Subcutaneous abdominal adipose tissue (tissue), 5 donors: ENCODE results near the gene GLB1L.
A peak's percentile ranks its signal among the peaks of the same experiment; 100 is the strongest.
"Not testable (repeated sequence)": the region's sequence is repeated elsewhere in the genome, so short reads cannot be mapped to it uniquely, and the experiment has no call there.

ENCODE experiments used
- H3K27ac ChIP-seq: one replicate; pipeline ENCODE4 v1.7.0; 2013; ENCODE audit warnings: low read depth, mild to moderate bottlenecking, inconsistent platforms, low read length, moderate library complexity
- H3K27me3 ChIP-seq, 5 donors: one replicate each; pipeline ENCODE4 v1.7.0; 2013; ENCODE audit warnings: low read length in 5 of 5, inconsistent platforms in 1 of 5; ENCODE audit not compliant: control insufficient read depth in 5 of 5, insufficient read depth in 4 of 5
- H3K36me3 ChIP-seq, 5 donors: one replicate each; pipeline ENCODE4 v1.7.0; 2013; ENCODE audit warnings: low read length in 5 of 5; ENCODE audit not compliant: control insufficient read depth in 5 of 5, insufficient read depth in 5 of 5
- H3K4me1 ChIP-seq, 5 donors: one replicate each; pipeline ENCODE4 v1.7.0; 2013; ENCODE audit warnings: low read length in 5 of 5, mild to moderate bottlenecking in 3 of 5, moderate library complexity in 1 of 5; ENCODE audit not compliant: control insufficient read depth in 5 of 5, insufficient read depth in 5 of 5
- H3K4me3 ChIP-seq, 5 donors: one replicate each; pipeline ENCODE4 v1.7.0; 2013; ENCODE audit warnings: low read length in 5 of 5, low read depth in 1 of 5
- H3K9ac ChIP-seq, 5 donors: one replicate each; pipeline ENCODE4 v1.7.0; 2013; ENCODE audit warnings: low read length in 5 of 5, mild to moderate bottlenecking in 4 of 5, moderate library complexity in 3 of 5
- H3K9me3 ChIP-seq, 5 donors: one replicate each; pipeline ENCODE4 v1.7.0; 2013; ENCODE audit warnings: low read length in 5 of 5; ENCODE audit not compliant: control insufficient read depth in 5 of 5
- donor health status: healthy.
- donor health status: healthy.
- donor health status: healthy.
- donor health status: healthy.
- donor health status: healthy.

GLB1L gene

DNA sequence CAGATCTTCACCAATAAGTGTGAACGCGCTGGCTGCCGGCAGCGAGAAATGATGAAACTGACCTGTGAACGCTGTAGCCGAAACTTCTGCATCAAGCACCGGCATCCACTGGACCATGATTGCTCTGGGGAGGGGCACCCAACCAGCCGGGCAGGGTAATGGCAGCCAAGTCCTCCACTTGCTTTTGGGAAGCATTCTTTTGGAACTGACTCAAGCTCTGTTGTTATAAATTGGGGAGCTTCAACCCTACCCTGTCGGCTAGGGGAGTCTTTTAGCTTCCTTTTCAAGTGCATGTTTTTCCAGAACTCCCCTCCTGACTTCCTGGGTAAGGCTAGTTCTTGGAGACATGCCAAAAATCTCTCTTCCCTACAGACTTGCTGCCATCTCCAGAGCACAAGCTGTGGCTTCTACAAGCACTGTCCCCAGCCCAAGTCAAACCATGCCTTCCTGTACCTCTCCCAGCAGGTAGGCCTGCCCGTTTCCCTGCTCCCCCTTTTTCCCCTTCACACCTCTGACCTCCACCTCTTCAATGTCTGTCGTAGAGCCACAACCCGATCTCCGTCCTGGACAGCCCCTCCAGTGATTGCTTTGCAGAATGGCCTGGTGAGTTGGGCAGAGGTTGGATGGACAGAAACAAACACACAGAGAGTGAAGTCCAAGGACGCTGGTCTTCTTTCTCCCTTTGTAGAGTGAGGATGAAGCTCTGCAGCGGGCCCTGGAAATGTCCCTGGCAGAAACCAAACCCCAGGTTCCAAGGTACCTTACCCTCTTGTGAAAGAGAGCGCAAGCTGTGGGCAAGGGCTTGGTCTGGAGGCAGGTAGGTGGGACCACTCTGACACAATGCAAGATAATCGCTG lies 37.1 kb downstream of the GLB1L start:
- Histone ChIP-seq H3K27ac (peak overlapping the region; percentile 78), H3K4me1 (peaks cover 9 to 23% (median 22%) of the 10 kb centered on the region in 5 donors), H3K4me3 (peak overlapping the region in 3 of 5 donors; percentile 79 to 86 (median 81)), H3K9me3 (no peaks in the 10 kb centered on the region), H3K36me3 (peaks cover 0 to 44% (median 41%) of the 10 kb centered on the region in 5 donors), H3K27me3 (no peaks in the 10 kb centered on the region), H3K9ac (peak overlapping the region in 2 of 5 donors; percentile 57 to 73)

DNA sequence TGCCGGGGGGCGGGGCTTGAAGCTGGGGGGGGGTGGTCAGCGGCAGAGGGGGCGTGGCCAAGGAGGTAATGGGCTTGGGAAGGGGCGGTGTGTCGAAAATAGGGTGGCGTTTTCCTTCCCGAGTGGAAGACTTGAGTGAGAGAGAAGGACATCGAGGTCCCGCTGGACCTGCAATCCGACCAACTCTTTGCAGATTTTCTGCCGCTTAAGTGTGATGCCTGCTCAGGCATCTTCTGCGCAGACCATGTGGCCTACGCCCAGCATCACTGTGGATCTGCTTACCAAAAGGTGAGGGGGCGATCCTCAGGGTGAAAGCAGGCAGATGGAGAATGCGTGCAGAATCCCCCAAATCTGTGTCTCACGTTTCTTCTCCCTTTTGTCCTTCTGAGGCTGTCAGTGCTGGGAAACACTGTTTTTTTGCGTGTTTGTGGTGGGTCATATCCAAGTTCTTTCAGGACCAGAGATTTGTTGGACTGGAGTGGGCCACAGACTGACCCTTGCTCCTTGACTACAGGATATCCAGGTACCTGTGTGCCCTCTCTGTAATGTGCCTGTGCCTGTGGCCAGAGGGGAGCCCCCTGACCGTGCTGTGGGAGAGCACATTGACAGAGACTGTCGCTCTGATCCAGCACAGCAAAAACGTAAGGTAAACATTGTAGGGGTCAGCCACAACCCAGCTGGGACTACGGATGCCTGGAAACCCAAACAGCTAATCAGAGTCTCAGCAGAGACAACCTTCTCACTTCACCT lies 37.9 kb downstream of the GLB1L start:
- Histone ChIP-seq H3K27me3 (no peaks in the 10 kb centered on the region), H3K4me1 (peaks cover 9 to 23% (median 22%) of the 10 kb centered on the region in 5 donors), H3K9ac (peak overlapping the region in 4 of 5 donors; percentile 33 to 73 (median 46))

GRCh38 chr2:219206328-219207133 lies 38.7 kb downstream of the GLB1L start, which contains the start of gene ZFAND2B:
Gene ZFAND2B, plus strand, starts transcription at chr2:219206782. Its CDS starts 206 bp downstream, at chr2:219206988.
- Histone ChIP-seq H3K4me3 (peak within 1 kb of the TSS; percentile 69 to 96 (median 81)), H3K9me3 (no peaks in the 10 kb centered on the region), H3K4me1 (peaks cover 9 to 23% (median 22%) of the 10 kb centered on the region in 5 donors), H3K36me3 (peaks cover 0 to 35% (median 32%) of the 10 kb centered on the region in 5 donors), H3K27me3 (no peaks in the 10 kb centered on the region), H3K9ac (peak within 1 kb of the TSS; percentile 75 to 92 (median 85)), H3K27ac (peak within 1 kb of the TSS; percentile 78)

More for the DNA sequence above, 37.9 kb downstream of the GLB1L start:
- Histone ChIP-seq H3K27ac (peak overlapping the region; percentile 78), H3K36me3 (peaks cover 0 to 38% (median 35%) of the 10 kb centered on the region in 5 donors), H3K9me3 (no peaks in the 10 kb centered on the region), H3K4me3 (peak overlapping the region; percentile 69 to 86 (median 79))

DNA sequence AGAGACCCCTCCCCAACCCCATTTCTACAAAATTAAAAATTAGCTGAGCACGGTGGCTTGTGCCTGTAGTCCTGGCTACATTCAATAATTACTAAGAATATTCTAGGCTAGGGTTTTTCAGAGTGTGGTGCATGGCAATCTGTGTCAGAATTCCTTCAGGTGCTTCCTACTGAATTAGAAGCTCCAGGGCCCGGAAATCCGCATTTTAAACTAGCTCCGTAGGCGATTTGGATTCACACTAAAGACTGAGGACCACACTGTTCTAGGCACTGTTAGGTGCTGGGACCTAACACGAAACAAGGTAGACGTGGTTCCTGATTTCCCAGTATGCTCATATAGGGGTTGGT lies 39.3 kb downstream of the GLB1L start:
- peaks cover 9 to 23% (median 19%) of the 10 kb centered on the region in 5 donors for H3K4me1 ChIP-seq
- H3K27ac ChIP-seq: peak overlapping the region; percentile 78
- peak overlapping the region; percentile 69 to 96 (median 81) for H3K4me3 ChIP-seq
- peak overlapping the region; percentile 75 to 92 (median 85) for H3K9ac ChIP-seq
- H3K36me3 ChIP-seq: peaks cover 0 to 31% (median 29%) of the 10 kb centered on the region in 5 donors
- no peaks in the 10 kb centered on the region for H3K9me3 ChIP-seq
- no peaks in the 10 kb centered on the region for H3K27me3 ChIP-seq

DNA sequence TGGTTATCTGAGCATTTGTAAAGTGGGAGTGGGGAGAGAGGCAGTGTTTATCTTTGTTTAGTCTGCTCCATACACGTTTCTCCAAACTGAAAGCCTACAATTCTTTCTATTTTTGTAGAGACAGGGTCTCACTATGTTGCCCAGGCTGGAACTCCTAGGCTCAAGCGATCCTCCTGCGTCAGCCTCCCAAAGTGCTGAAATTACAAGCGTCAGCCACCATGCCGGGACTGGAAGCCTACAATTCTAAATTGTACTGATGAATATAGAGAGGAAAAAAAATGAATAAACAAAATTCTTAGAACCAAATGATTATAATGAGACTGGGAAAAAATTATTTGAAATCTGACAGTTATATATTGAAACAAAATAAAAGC lies 40.1 kb downstream of the GLB1L start:
- no peak overlapping the region for H3K27ac ChIP-seq
- no peaks in the 10 kb centered on the region for H3K9me3 ChIP-seq
- H3K36me3 ChIP-seq: peaks cover 0 to 26% (median 21%) of the 10 kb centered on the region in 5 donors
- H3K27me3 ChIP-seq: no peaks in the 10 kb centered on the region
- H3K9ac ChIP-seq: no peak overlapping the region
- H3K4me1 ChIP-seq: peaks cover 9 to 23% (median 19%) of the 10 kb centered on the region in 5 donors
- no peak overlapping the region for H3K4me3 ChIP-seq

GRCh38 chr2:219204425-219205164 lies 40.6 kb downstream of the GLB1L start:
- H3K9ac ChIP-seq: no peak overlapping the region
- H3K27me3 ChIP-seq: no peaks in the 10 kb centered on the region
- peaks cover 0 to 20% (median 15%) of the 10 kb centered on the region in 5 donors for H3K36me3 ChIP-seq
- H3K27ac ChIP-seq: no peak overlapping the region
- no peaks in the 10 kb centered on the region for H3K9me3 ChIP-seq
- H3K4me3 ChIP-seq: no peak overlapping the region
- peaks cover 9 to 27% (median 23%) of the 10 kb centered on the region in 5 donors for H3K4me1 ChIP-seq

DNA sequence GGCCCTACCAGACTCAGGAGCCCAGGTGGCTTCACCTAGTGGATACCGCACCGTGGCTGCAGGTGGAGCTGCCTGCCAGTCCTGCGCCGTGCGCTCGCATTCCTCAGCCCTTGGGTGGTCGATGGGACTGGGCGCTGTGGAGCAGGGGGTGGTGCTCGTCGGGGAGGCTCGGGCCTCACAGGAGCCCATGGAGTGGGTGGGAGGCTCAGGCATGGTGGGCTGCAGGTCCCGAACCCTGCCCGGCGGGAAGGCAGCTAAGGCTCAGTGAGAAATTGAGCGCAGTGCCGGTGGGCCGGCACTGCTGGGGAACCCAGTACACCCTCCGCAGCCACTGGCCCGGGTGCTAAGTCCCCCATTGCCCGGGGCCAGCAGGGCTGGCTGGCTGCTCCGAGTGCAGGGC lies 43.9 kb downstream of the GLB1L start:
- not testable (repeated sequence) for H3K9ac ChIP-seq, H3K9me3 ChIP-seq, H3K27ac ChIP-seq, H3K27me3 ChIP-seq, H3K4me3 ChIP-seq, H3K36me3 ChIP-seq
- H3K4me1 ChIP-seq: peaks cover 3 to 18% (median 12%) of the 10 kb centered on the region in 5 donors

- H3K4me3 ChIP-seq, H3K36me3 ChIP-seq, H3K9me3 ChIP-seq, H3K27ac ChIP-seq, H3K9ac ChIP-seq, H3K27me3 ChIP-seq: not testable (repeated sequence)
- H3K4me1 ChIP-seq: peaks cover 0 to 12% (median 7%) of the 10 kb centered on the region in 5 donors
Measured at GRCh38 chr2:219200502-219201326, 44.5 kb downstream of the GLB1L start.
